Measurements from ENCODE around the gene SCD5.

Gene SCD5

DNA sequence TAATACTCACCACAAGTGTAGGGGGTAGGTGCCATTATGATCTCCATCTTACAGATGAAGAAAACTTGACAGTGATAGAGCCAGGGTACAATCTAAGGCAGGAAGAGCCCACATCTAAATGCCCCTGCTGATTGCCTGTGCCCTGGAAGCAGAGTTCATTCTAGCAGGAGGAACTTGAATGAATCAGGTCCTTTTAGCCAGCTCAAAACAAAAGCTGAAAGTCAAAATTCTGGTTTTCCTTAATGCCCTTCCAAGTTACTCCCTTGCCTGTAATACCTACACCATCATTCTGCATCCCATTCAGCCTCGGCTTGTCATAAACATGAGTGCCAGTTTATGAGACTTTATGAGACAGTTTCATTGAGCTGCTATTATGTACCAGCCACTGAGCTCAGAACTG, 89.6 kb downstream of the SCD5 start:
- H3K27ac ChIP-seq: no peak overlapping the region
- TF ChIP-seq, protein P1, sequence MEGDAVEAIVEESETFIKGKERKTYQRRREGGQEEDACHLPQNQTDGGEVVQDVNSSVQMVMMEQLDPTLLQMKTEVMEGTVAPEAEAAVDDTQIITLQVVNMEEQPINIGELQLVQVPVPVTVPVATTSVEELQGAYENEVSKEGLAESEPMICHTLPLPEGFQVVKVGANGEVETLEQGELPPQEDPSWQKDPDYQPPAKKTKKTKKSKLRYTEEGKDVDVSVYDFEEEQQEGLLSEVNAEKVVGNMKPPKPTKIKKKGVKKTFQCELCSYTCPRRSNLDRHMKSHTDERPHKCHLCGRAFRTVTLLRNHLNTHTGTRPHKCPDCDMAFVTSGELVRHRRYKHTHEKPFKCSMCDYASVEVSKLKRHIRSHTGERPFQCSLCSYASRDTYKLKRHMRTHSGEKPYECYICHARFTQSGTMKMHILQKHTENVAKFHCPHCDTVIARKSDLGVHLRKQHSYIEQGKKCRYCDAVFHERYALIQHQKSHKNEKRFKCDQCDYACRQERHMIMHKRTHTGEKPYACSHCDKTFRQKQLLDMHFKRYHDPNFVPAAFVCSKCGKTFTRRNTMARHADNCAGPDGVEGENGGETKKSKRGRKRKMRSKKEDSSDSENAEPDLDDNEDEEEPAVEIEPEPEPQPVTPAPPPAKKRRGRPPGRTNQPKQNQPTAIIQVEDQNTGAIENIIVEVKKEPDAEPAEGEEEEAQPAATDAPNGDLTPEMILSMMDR (conservative IDR thresholded peaks at IDR 0.05): no peak
- TF ChIP-seq ZFX (IDR thresholded peaks at IDR 0.05): no peak

DNA sequence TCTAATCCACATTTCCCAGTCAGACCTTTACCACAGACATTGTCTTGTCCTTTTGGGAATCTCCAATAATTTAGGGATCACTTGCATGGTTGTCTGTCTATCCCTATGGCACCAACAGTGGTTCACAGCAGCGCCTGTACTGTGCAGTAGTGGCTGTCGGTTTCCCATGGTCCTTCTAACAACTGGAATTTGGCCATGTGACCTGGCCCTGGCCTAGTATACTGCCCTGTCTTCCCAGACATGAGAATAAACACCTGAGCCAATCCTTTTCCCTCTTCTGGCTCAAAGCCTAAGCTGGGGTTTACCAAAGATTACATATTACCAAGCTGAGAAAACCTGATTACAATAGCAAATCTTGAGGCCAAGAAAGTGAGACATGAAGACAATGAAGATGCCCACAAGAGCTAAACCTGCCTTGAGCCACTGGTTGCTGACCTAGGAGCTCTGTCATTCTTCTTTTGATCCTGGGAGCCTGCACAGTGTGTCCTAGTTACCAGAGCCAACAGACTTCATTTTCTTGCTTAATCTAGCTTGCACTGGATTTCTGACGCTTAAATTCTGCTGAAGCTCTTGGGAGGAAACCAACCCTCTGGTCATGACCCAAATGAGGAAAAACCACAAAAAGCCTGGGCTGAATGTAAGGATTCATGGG, 92.1 kb downstream of the SCD5 start:
- H3K27ac ChIP-seq: no peak overlapping the region
- TF ChIP-seq, protein P1 (conservative IDR thresholded peaks at IDR 0.05): no peak
- TF ChIP-seq ZFX (IDR thresholded peaks at IDR 0.05): no peak

DNA sequence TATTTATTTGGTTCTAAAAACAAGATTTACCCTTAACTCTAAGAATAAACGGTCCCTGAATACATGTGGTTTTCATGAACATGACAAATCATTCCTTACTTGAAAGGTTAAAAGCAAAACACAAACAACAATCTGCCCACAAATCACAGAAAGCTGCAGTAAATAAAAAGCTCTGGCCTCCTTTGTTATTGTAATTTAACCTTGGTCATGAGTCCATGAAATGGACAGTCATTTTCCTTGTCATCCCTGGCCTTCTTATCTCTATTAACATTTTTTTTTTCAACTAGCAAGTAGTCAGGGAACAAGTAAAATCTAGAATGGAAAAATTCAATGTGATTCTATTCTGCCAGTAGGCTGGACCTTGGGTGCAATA, 92.7 kb downstream of the SCD5 start:
- H3K27ac ChIP-seq: no peak overlapping the region
- TF ChIP-seq, protein P1 (conservative IDR thresholded peaks at IDR 0.05): no peak
- TF ChIP-seq ZFX (IDR thresholded peaks at IDR 0.05): no peak

DNA sequence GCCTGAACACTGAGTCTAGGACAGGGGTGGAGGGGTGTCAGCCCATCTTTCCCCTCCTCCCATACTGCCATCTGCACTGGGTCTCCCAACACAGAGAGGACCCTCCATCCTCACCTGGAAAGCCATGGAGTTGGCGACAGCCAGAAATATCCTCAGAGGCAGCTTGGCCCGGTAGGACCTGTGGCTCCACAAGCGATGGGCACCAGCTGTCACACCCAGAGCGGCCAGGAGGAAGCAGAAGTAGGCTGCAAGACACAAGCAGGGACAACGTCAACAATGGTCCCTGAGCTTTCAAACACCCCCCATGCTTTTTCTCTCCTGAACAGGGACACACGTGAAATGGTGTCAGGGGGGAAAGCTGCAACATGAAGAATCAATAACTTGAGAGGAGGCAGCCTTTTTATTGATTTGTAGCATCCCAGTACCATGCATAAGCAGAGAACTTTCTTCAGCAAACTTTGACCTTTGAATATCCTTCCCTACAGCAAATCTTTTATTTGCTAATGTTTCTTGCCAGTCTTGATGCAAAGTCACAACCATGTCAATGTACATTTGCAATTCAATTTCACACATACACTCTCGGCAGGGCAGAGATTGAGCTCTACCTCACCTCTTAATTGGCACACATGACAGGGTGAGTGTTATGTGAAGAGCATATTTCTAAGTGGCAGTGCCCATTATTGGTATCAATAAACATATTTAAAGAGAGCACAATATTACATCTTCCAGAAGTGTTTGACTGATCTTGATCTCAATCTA, 93.2 kb downstream of the SCD5 start:
- TF ChIP-seq, protein P1 (conservative IDR thresholded peaks at IDR 0.05): no peak
- no peak for TF ChIP-seq ZFX (IDR thresholded peaks at IDR 0.05)
- H3K27ac ChIP-seq: no peak overlapping the region

DNA sequence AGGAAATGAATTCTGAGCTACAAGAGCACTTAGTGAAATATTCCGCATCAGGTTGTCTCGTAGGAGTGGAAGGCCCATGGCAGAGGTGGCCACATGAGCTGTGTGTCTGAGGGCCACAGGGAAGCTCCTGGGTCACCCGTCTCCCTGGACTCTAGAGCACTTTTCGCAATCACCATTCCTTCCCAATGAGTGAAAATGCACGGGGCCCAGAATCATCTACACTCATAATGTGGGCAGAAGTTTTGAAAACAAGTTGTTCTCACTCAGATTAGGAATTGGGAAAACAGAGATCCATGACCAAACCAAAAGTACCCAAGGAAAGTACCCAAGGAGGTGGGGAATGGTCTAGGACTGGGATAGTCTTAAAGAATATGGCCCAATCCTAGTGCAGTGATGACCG, 94.4 kb downstream of the SCD5 start:
- no peak for TF ChIP-seq ZFX (IDR thresholded peaks at IDR 0.05)
- TF ChIP-seq, protein P1 (conservative IDR thresholded peaks at IDR 0.05): no peak
- no peak overlapping the region for H3K27ac ChIP-seq

DNA sequence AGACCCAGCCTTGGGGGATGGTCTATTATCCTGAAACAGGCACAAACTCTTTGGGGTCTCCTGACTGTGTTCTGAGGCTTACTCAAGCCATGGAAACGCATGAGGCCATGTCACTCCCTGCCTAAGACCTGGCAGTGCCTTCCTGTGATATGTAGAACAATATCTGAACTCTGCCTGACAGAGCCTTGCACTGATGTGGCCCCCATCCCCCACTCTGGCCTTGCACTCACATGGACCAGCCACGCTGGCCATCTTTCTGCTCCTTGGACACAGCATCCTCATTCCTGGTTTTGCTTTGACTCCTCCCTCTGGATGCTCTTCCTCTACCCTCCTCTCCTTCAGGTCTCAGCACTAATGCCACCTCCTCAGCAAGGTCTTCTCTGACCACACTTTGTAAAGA, 100.2 kb downstream of the SCD5 start:
- TF ChIP-seq ZFX (IDR thresholded peaks at IDR 0.05): no peak
- TF ChIP-seq, protein P1 (conservative IDR thresholded peaks at IDR 0.05): no peak
- H3K27ac ChIP-seq: no peak overlapping the region

DNA sequence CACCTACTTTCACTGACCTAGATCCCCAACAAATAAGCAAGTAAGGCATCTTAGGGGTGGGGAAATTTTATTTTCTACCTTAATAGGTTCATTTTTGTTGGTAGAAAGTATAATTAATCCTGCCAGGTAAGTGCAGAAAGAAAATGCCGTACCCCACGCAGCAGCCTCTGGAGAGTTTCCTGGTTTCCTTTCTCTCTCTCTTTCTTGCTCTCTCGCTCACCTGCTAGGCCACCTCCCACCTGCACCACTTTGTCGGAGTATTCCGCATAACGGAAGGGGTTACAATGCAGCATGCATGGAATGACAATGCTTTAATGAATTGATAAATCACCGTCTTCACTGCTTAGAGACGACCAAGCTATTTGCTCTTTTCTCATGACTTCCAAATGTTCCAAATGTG, 101.0 kb downstream of the SCD5 start:
- H3K27ac ChIP-seq: no peak overlapping the region
- TF ChIP-seq, protein P1 (conservative IDR thresholded peaks at IDR 0.05): no peak
